CD14-positive monocyte (primary cell): Measurements from ENCODE around the gene NT5C3B. TPM values are rescaled to one million over a fixed set of nuclear protein-coding genes. Genes with fewer than 3 reads are reported as not detected.
A peak's percentile ranks its signal among the peaks of the same experiment; 100 is the strongest.

Source experiments
- DNase-seq, 3 donors: peaks; one replicate each; pipeline ENCODE4 v3.0.0-alpha.2; 2011 to 2022
- H2AFZ ChIP-seq: 2 replicates; pipeline ENCODE4 v1.6.0; 2012; ENCODE audit warnings: mild to moderate bottlenecking, low read depth, low read length, inconsistent platforms; ENCODE audit not compliant: insufficient read depth, poor library complexity, severe bottlenecking
- H3K27ac ChIP-seq, 2 donors: 1 replicate in 1 of 2; 2 replicates in 1 of 2; pipeline ENCODE4 v1.5.1; 2012 to 2013; ENCODE audit warnings: low read length in 2 of 2, control low read depth in 1 of 2, inconsistent platforms in 1 of 2, low read depth in 1 of 2, mild to moderate bottlenecking in 1 of 2
- H3K27me3 ChIP-seq, 2 donors: one replicate each; pipeline versions ENCODE4 v1.6.0 to v1.6.1; 2011 to 2013; ENCODE audit warnings: low read length in 2 of 2; ENCODE audit not compliant: control insufficient read depth in 2 of 2, insufficient read depth in 2 of 2
- H3K36me3 ChIP-seq, 2 donors: replicated peaks in 1 of 2; 1 replicate in 1 of 2; 2 replicates in 1 of 2; pipeline versions ENCODE4 v1.5.1 to v1.6.1; 2012 to 2013; ENCODE audit warnings: low read length in 2 of 2, control low read depth in 1 of 2, inconsistent platforms in 1 of 2, mild to moderate bottlenecking in 1 of 2; ENCODE audit not compliant: insufficient read depth in 2 of 2, control insufficient read depth in 1 of 2
- H3K4me1 ChIP-seq, 2 donors: 1 replicate in 1 of 2; 2 replicates in 1 of 2; pipeline versions ENCODE4 v1.5.1 to v1.6.1; 2012 to 2013; ENCODE audit warnings: low read length in 2 of 2, control low read depth in 1 of 2, inconsistent platforms in 1 of 2, mild to moderate bottlenecking in 1 of 2, moderate library complexity in 1 of 2; ENCODE audit not compliant: insufficient read depth in 2 of 2, control insufficient read depth in 1 of 2
- H3K4me2 ChIP-seq: replicated peaks from 2 replicates; pipeline ENCODE3; 2012; ENCODE audit warnings: low read length, moderate library complexity, mild to moderate bottlenecking; ENCODE audit not compliant: poor library complexity, severe bottlenecking; ENCODE audit errors: extremely low read depth
- H3K4me3 ChIP-seq, 3 experiments: fragments of 200-600 bp in 1 of 3; sonication (generic) in 1 of 3; replicated peaks in 1 of 3; 1 replicate in 2 of 3; 2 replicates in 1 of 3; pipeline ENCODE4 v1.5.1; 2011 to 2013; ENCODE audit warnings: low read length in 3 of 3, mild to moderate bottlenecking in 3 of 3, control low read depth in 2 of 3, low read depth in 2 of 3, inconsistent platforms in 1 of 3, moderate library complexity in 1 of 3
- H3K79me2 ChIP-seq: 2 replicates; pipeline ENCODE4 v1.6.0; 2012; ENCODE audit warnings: mild to moderate bottlenecking, control low read depth, inconsistent platforms, low read length, moderate library complexity; ENCODE audit not compliant: insufficient read depth
- H3K9ac ChIP-seq: 2 replicates; pipeline ENCODE4 v1.6.0; 2017; ENCODE audit warnings: low read length, mild to moderate bottlenecking; ENCODE audit not compliant: insufficient read depth, poor library complexity, severe bottlenecking
- H3K9me3 ChIP-seq, 2 donors: replicated peaks in 1 of 2; 1 replicate in 1 of 2; 2 replicates in 1 of 2; pipeline versions ENCODE4 v1.5.1 to v1.6.1; 2012 to 2013; ENCODE audit warnings: low read length in 2 of 2, control low read depth in 1 of 2; ENCODE audit not compliant: control insufficient read depth in 1 of 2, insufficient read depth in 1 of 2
- H4K20me1 ChIP-seq: 2 replicates; pipeline ENCODE4 v1.6.0; 2012; ENCODE audit warnings: mild to moderate bottlenecking, low read length, control low read depth, moderate library complexity; ENCODE audit not compliant: insufficient read depth
- H3K27ac Mint-ChIP-seq, 7 donors: one replicate each; pipeline ENCODE4 v1.8.0; 2020; ENCODE audit warnings: mild to moderate bottlenecking in 7 of 7, mixed read lengths in 7 of 7, moderate library complexity in 6 of 7, inconsistent platforms in 2 of 7
- H3K27me3 Mint-ChIP-seq, 3 donors: one replicate each; pipeline ENCODE4 v1.8.0; 2021 to 2022; ENCODE audit warnings: low read depth in 3 of 3, mild to moderate bottlenecking in 3 of 3, mixed read lengths in 3 of 3, moderate library complexity in 3 of 3, inconsistent platforms in 1 of 3
- H3K36me3 Mint-ChIP-seq, 2 donors: one replicate each; pipeline ENCODE4 v1.8.0; 2020; ENCODE audit warnings: mixed read lengths in 2 of 2, inconsistent platforms in 1 of 2, mild to moderate bottlenecking in 1 of 2
- H3K4me1 Mint-ChIP-seq: one replicate; pipeline ENCODE4 v1.8.0; 2020; ENCODE audit warnings: mild to moderate bottlenecking, mixed read lengths
- H3K4me3 Mint-ChIP-seq, 2 donors: one replicate each; pipeline ENCODE4 v1.8.0; 2020; ENCODE audit warnings: mild to moderate bottlenecking in 2 of 2, mixed read lengths in 2 of 2, moderate library complexity in 1 of 2
- H3K9me3 Mint-ChIP-seq, 7 donors: one replicate each; pipeline ENCODE4 v1.8.0; 2020 to 2022; ENCODE audit warnings: mixed read lengths in 7 of 7, mild to moderate bottlenecking in 6 of 7, moderate library complexity in 6 of 7, inconsistent platforms in 2 of 7
- WGBS: methylation state at CpG from one replicate; pipeline ENCODE4 v1.1.5; 2013; ENCODE audit warnings: missing lambda C conversion rate; ENCODE audit not compliant: insufficient coverage; 5-methylcytosine and 5-hydroxymethylcytosine counted together
- intact Hi-C, 2 donors: fragments of 100-400 bp; cut with micrococcal nuclease; formaldehyde crosslinking; loops; one replicate each; pipeline versions ENCODE4 v1.15.0 to v1.15.1; 2023
- polyA plus RNA-seq, 3 donors: library from polyadenylated mRNA; depleted of rRNA in 1 of 3; unstranded in 2 of 3; stranded (reverse) in 1 of 3; fragments of 300-500 nt in 2 of 3; fragments of >200 nt in 1 of 3; fragmentation: Illumina TruSeq in 2 of 3; gene quantifications; 1 replicate in 2 of 3; 2 replicates in 1 of 3; pipeline ENCODE4 v1.2.3, GENCODE V29; 2012 to 2021
- TF ChIP-seq, protein P1 (sequence below): fragments of 200-600 bp; IDR thresholded peaks from one replicate; pipeline ENCODE4 v1.8.0; 2022; ENCODE audit warnings: antibody characterized with exemption, mild to moderate bottlenecking

The NT5C3B gene
- polyA plus RNA-seq, 3 donors, result 11.5 to 14.2 (median 13.5) TPM

DNA sequence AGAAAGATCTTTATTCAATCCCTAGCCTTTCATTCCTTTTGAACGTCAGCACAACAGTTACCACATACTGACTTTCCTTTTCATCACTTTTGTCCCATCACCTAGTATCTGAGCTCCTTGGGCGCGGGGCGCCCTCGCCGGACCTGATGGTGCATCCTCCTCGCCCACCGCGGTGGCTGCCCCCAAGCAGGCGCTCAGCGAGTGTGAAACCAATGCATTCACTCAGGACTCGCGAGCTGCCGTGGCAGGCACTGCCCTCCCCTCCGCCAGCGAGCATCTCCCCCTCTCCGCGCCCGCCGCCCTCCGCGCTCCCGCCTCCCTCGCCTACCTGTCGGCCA lies 28.4 kb upstream of the NT5C3B start:
- peak overlapping the region; percentile 93 to 97 (median 96) for H3K4me3 ChIP-seq
- H3K4me1 ChIP-seq, result peaks cover 21 to 27% of the 10 kb centered on the region in 2 donors
- peak overlapping the region; percentile 98 for H2AFZ ChIP-seq
- intact Hi-C loops, result no loop called here
- no peaks in the 10 kb centered on the region for H3K27me3 Mint-ChIP-seq
- H3K79me2 ChIP-seq, result peaks cover 54% of the 10 kb centered on the region
- TF ChIP-seq, protein P1, sequence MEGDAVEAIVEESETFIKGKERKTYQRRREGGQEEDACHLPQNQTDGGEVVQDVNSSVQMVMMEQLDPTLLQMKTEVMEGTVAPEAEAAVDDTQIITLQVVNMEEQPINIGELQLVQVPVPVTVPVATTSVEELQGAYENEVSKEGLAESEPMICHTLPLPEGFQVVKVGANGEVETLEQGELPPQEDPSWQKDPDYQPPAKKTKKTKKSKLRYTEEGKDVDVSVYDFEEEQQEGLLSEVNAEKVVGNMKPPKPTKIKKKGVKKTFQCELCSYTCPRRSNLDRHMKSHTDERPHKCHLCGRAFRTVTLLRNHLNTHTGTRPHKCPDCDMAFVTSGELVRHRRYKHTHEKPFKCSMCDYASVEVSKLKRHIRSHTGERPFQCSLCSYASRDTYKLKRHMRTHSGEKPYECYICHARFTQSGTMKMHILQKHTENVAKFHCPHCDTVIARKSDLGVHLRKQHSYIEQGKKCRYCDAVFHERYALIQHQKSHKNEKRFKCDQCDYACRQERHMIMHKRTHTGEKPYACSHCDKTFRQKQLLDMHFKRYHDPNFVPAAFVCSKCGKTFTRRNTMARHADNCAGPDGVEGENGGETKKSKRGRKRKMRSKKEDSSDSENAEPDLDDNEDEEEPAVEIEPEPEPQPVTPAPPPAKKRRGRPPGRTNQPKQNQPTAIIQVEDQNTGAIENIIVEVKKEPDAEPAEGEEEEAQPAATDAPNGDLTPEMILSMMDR, result no peak
- peaks cover 20 to 26% of the 10 kb centered on the region in 2 donors for H3K36me3 ChIP-seq
- WGBS, result 0% methylated on average over 25 of the region's 25 CpGs
- H3K9me3 ChIP-seq, result no peaks in the 10 kb centered on the region
- H4K20me1 ChIP-seq, result peaks cover 41% of the 10 kb centered on the region
- no peak overlapping the region for H3K27ac Mint-ChIP-seq
- H3K27me3 ChIP-seq, result no peaks in the 10 kb centered on the region
- H3K9ac ChIP-seq, result peak overlapping the region; percentile 90
- H3K27ac ChIP-seq, result peak overlapping the region; percentile 66 to 87
- H3K4me2 ChIP-seq, result peak overlapping the region; percentile 99
- no peak overlapping the region for H3K4me3 Mint-ChIP-seq
- peaks cover 23 to 26% of the 10 kb centered on the region in 2 donors for H3K36me3 Mint-ChIP-seq
- H3K4me1 Mint-ChIP-seq, result peaks cover 13% of the 10 kb centered on the region
- no peak for DNase-seq
- no peaks in the 10 kb centered on the region for H3K9me3 Mint-ChIP-seq

DNA sequence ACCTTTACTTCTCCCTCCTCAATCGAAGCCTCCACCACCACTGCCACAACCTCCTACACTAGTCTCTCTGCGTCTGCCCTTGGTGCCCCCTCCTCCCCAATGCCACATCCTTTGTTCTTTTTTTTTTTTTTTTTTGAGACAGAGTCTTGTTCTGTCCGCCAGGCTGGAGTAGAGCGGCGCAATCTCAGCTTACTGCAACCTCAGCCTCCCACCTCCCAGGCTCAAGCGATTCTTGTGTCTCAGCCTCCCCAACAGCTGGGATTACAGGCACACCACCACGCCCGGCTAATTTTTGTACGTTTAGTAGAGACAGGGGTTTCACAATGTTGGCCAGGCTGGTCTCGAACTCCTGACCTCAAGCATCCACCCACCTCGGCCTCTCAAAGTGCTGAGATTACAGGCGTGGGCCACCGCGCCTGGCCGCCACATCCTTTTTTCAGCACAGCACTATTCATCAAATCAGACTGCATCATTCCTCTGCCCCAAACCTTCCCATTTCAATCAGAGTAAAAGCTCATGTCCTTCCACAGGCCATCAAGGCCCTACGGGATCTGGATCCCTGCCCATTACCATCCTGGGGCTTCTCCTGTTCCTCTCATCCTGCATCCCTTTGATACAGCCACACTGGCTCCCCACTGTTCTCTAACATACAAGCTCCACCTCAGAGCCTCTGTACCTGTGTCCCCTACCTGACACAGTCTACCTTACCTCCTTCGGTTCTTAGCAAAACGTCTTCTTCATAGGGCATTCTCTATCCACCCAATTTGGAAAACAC lies 27.2 kb upstream of the NT5C3B start:
- WGBS, result 53% methylated on average over 14 of the region's 18 CpGs
- H3K36me3 Mint-ChIP-seq, result peaks cover 13 to 15% of the 10 kb centered on the region in 2 donors
- intact Hi-C loops, result no loop called here
- H3K27ac Mint-ChIP-seq, result no peak overlapping the region
- no peaks in the 10 kb centered on the region for H3K27me3 Mint-ChIP-seq
- no peaks in the 10 kb centered on the region for H3K9me3 ChIP-seq
- peak overlapping the region in 1 of 3 experiments; percentile 96 for H3K4me3 ChIP-seq
- H3K27ac ChIP-seq, result no peak overlapping the region
- peaks cover 13% of the 10 kb centered on the region for H3K4me1 Mint-ChIP-seq
- DNase-seq, result no peak
- H4K20me1 ChIP-seq, result peaks cover 50% of the 10 kb centered on the region
- peaks cover 12 to 15% of the 10 kb centered on the region in 2 donors for H3K36me3 ChIP-seq
- H3K9ac ChIP-seq, result peak overlapping the region; percentile 90
- no peaks in the 10 kb centered on the region for H3K9me3 Mint-ChIP-seq
- no peak overlapping the region for H3K4me3 Mint-ChIP-seq
- no peak overlapping the region for H2AFZ ChIP-seq
- TF ChIP-seq, protein P1, result no peak
- peak overlapping the region; percentile 99 for H3K4me2 ChIP-seq
- H3K4me1 ChIP-seq, result peaks cover 21 to 27% of the 10 kb centered on the region in 2 donors
- H3K79me2 ChIP-seq, result peaks cover 63% of the 10 kb centered on the region
- H3K27me3 ChIP-seq, result no peaks in the 10 kb centered on the region
